Kidney tubule cell (primary cell): ENCODE measurements around the gene BPGM.
"Not testable (repeated sequence)": the region's sequence is repeated elsewhere in the genome, so short reads cannot be mapped to it uniquely, and the experiment has no call there.

Source experiments
- DNase-seq: peaks from one replicate; pipeline ENCODE4 v3.0.0-alpha.2; 2018; ENCODE audit warnings: low spot score

Gene BPGM

DNA sequence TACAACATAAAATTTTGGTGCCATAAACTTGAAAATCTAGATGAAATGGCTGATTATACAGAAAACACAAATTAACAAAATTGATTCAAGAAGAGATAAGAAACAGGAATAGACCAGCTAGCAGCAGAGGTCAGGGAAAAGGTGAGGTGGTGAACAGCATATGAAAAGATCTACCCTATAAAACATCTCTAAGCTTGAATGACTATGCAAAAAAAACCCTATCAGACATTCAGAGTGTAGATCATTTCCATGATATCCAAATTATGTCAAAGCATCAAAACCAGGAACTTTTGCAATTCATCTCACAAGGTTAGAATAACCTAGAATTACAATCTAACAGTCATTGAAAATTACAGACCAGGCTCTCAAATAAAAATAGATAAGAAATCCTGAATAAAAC, 14.6 kb upstream of the BPGM start:
- DNase-seq: no peak

DNA sequence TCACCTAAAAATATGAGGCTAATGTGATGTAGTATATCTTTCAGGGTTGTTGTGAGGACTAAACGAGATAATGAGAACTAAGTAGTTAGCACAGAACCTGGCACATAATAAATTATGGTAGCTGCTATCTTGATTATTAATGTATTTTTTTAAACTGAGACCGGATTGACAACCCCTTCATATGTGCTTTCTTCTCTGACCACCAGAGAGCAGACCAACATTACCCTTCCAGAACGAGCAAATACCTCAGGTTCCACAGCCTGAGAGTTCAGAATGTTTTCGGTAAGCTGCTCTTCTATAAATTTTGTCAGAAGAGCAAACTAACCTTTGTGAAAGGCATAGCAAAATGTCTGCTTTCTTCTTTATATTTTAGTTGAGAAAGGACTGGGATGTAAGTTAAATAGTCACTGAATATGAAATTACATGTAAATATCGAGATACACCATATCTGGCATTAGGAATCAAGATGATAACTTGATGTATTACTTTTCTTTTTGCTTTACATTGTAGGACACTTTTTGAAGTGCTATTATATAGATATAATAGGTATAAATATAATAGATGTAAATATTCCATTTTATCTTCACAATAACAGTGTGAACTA, 13.6 kb upstream of the BPGM start:
- peak; percentile 71 for DNase-seq

DNA sequence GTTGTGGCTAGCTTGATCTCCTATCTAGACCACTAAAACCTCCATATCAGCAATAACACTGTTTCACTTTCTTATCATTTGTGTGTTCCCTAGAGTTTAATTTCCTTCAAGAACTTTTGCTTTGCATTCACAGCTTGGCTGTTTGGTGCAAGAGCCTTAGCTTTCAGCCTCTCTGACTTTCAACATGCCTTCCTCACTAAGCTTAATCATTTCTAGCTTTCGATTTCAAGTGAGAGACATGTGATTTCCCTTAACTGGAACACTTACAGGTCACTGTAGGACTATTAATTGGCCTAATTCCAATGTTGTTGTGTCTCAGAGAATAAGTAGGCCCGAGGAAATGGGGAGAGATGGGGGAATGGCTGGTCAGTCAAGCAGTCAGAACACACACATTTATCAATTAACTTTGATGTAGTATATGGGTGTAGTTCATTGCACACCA, 10.6 kb upstream of the BPGM start:
- DNase-seq: peak; percentile 81

DNA sequence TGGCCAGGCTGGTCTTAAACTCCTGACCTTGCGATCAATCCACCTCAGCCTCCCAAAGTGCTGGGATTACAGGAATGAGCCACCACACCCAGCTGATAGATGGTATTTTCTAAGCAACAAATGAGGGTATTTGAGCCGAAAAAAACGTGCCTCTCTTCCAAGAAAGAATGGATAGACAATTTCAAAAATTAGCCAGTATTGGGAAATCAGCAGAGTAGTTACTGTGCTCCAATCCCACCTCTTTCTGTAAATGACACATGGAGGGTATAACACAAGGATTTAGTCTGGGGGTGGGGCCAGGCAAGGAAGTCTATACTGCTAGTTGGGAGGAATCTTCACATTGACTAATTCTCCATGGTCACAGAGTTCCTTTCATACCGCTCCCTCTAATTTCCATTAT, 9.2 kb upstream of the BPGM start:
- DNase-seq: no peak

DNA sequence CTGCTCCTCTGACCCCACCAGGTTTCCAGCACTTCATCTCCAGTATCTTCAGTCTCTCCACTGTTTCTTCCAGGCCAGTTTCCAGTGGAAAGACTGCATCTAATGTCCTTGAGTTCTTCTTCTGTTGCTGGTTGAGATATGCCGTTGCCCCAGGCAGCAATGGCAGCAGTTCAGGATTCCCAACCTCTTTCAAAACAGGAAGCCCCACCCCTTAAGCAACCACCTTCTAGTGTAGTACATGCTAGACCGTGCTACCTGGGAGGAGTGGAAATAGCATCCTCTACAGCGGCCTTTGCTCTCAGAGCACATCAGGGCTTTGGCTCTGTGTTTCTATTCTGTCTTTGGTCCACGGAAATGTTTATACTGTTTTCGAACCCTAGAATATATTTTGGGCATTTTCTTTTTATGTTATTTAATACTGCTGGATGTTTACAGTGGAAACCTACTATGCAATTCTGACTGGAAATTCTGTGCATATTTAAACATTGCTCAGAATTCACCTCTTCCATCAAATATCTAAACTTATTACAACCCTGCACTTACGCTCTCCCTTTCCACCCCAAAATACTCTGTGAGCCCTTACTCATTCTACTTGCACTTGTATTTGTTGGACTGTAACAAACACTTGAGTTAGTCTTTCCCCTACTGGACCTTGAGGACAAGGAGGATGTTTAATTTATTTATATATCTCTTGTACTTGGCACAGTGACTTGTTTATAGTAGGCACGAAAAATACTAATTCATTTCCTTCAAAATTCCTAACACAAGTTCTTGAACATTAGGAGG, 8.5 kb upstream of the BPGM start:
- DNase-seq: no peak

DNA sequence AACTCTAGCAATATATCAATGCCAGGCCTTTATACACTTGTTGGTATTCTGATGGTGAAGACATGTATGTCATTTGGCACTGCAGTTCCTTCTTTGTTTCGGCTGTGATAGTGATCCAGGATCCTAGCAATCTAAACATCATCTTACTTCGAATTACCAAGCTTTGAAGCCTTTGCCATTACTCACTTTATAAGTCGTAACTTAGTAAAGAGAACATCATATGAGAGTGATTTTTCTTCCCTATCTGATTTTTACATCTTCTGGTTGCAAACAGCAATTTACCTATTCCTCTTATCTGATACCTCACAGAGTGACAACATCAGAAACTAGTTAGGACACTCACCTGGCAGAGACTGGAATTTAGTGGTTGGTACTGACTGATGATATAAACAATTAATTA, 7.6 kb upstream of the BPGM start:
- DNase-seq: peak; percentile 44

DNA sequence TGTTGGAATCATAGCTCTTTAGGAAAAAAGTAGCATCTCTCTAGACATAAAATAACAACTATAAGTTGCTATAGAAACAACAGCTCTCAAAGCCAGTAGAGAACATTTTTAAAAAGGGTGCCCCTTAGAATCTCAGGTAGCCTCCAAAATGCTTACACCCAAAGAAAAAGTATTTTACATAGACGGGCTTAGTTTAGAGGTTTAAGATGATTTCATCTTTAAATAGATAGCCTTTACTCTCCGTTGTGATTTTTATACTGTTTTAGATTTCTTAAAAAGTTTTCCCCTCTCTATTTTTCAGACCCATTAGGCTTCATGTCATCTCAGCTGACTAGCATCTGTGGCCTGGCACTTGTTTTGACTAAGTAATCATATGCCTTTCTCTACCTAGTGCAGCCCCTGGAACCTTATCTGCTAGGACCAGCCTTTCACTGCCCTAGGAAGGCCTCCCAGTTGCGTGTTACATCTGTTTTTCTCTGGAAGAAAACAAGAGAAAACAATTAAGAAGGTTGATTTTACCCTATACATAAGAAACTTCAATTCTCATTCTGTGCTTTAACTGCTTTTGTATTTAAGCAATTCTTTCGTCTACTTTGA, 6.9 kb upstream of the BPGM start:
- DNase-seq: no peak

DNA sequence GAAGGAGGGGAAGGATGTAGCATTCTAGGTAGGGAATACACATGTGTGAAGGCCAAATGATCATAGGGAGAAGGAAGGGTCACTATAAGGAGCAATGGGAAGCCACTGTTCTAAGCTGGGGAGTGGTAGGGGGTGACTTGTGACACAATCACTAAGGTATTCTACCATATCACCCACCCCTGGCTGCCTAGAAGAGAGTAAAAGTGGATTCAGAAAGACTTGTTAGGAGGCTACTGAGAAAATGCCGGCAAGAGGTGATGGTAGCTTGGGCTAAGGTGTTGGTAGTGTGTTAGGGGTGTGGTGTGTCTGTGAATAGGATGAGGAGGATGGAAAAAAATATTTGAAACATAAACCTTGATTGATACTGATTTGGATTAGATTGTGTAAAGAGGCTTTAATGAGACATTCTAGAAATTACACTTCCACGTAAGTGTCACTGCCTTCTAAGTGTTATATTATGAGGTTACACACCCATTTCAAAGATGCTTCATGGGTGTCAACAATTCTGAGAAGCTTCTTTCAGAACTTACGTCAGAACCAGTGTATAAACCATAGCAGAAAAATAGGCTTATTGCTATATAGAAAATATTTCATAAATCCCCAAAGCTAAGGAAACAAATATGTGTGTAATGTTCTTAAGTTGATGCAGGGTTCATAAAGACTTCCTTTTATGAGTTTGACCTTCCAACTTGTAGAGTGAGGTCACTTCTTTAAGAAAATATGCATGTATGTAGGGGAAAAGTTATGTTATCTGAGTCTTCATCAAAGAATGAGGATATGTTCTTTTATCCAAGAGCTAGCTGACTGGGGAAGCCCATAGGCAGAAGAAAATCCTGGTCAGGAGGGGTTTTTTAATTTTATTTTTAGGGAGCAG, 5.6 kb upstream of the BPGM start:
- peak; percentile 46 for DNase-seq

DNA sequence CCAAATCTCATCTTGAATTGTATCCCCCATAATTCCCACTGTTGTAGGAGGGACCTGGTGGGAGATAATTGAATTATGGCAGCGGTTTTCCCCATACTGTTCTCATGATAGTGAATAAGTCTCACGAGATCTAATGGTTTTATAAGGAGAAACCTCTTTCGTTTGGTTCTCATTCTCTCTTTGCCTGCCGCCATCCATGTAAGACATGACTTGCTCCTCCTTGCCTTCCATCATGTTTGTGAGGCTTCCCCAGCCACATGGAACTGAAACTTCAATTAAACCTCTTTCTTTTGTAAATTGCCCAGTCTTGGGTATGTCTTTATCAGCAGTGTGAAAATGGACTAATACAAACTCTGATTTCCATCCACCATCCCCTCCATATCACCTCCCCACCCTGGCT, 4.7 kb upstream of the BPGM start:
- not testable (repeated sequence) for DNase-seq

DNA sequence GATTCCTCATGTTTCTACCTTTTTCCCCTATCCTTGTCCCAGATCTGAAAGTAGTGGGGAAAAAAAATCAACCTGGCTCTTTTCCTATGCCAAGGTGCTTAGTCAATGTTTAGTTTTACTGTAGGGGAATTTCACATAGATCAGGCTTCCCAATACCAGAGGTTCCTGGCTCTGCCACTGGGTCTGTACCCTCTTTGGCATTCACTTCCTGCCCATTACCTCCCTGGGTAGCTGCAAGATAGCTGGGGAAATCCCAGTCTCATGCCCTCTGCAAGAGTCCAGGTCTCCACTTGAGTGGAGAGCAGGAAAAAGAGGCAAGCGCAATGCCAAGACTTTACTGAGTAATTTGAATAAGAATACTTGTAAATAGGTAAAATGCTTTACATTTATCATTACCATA, 3.5 kb upstream of the BPGM start:
- DNase-seq: peak; percentile 92

DNA sequence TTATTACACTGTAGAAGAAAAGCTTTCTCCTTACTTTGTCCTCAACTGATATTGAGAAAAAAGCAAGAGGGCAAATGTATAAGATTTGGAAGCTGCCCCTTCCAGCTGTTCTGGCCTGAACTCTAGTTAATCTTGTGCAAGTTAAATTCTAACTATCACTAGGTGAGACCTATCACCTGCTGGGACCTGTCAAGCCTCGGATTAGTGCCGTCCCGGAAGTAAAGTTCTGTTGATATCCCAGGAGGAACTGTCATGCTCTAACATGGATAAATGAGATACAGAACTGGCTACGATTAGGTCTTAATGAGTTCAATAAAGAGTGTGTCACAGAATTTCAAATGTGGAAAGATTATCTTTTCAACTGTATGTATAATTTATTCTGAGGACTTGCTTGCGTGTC, 1.2 kb upstream of the BPGM start:
- peak; percentile 13 for DNase-seq

DNA sequence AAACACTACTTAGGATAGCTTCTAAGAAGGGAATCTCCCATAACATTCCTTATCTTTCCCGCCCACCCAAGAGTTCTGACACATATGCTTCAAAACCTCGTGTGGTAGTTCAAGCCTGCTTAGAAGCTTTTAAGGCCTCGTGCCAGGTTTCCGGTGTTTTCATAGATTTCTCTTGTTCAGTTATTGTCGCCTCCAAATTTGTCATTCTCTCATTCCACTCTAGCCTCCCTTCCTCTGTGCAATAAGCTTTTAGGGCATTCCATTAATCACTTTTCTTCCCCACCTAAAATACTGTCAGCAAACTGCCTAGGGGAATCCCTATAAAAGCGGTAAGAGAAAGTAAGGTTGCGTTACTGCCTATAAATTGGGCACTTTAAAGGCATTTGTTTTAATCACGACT, 718 bp upstream of the BPGM start:
- DNase-seq: peak; percentile 30

DNA sequence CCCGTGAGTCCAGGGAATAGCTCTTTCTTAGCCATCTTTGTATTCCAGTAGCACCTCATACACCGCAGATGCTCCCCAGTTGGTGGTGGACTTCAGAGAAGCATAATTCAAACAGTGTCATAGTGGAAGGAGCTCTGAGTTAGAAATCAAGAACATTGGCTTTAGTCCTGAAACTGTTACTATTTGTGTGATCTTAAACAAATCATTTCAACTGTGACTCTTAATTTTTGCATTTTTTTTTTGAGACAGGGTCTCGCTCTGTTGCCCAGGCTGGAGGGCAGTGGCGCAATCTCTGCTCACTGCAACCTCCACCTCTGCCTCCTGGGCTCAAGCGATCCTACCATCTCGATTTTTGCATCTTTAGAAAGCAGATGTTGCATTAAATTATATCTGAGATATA, 1.8 kb downstream of the BPGM start:
- DNase-seq: no peak

DNA sequence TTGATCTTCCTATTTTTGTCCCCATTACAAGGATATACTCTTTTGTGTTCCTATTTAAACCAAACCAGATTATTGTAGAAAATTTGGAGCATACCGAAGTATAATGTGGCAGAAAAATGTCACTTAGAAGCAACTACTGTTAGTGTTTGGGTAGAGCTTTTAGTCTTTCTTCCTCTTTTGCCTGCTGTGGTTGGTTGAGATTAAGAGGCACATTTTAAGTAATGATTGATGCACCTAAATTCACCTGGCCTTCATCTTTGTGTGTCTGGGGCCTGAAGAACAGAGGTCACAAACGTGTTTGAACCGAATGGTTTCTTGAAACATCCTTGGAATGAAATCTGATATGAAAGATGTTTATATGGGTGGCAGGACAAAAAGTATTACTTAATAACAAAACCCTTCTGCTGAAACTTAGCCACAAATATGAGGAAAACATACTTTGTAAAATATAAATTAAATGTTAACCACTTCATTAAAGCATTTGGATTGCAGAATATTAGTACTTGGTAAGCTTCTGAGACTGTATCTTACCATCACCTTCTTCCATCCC, 2.6 kb downstream of the BPGM start:
- DNase-seq: no peak

DNA sequence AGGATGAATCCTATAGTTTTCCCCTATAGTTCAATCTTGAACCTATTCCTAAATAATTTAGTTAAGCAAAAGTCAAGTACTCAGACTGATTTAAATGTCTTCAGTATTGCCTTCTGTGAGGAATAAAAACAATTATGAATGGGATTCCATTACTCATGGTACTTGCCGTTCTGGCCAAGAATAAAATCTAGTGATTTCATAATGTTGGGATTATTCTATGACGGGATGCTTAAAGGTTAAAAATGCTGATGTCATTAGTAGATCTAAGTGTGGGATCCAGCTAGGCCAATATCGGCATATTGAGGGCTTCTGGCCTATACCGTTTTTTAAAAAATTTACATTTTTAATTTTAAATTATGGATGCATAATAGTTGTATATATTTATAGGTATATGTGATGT, 5.3 kb downstream of the BPGM start:
- DNase-seq: no peak

DNA sequence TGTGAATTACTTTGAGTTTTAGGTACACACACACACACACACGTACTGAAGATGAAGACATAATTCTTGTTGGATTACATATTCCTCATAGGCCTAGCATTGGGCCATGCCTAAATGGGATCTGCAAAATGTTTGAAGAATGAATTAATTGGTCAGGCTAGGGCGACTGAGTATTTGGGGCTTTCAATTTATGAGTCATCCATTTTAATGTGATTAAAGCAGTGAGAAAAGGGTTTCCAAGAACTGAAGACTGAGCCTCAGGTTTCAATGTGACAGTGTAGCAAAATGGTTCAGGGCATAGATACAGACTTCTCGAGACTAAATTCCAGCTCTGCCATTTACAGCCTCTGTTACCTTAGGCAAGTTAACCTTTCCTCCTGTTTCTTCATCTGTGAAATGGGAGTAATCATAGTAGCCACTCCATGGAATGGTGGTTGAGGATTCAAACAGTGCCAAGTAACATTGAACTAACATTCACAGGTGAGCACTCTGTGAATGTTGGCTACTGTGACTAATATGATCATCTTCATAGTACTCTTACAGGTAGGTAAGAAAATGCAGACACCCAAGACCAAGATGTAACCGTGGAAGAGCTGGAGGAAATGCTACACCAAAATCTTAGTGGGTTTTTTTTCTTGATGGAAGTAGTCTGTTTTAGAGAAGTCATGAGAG, 7.6 kb downstream of the BPGM start:
- no peak for DNase-seq

DNA sequence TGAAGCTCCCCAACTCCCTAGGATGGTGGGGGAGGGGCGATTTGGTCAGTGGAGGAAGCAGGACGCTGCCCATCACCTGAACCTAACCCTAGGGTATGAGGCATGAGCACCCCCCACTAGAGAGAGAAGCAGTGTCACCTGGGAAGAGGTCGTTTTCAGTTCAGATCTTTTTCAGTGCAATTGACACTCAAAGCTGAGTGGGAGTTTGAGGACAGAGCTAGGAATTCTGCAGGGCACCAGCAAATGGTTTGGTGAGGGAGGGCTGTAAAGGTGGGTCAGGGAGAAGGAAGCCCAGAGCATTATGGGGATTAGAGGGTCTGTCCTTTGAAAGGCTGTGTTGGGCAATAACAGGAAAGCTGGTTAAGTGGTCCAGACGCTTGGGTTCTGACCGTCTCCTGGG, 10.9 kb downstream of the BPGM start:
- no peak for DNase-seq

DNA sequence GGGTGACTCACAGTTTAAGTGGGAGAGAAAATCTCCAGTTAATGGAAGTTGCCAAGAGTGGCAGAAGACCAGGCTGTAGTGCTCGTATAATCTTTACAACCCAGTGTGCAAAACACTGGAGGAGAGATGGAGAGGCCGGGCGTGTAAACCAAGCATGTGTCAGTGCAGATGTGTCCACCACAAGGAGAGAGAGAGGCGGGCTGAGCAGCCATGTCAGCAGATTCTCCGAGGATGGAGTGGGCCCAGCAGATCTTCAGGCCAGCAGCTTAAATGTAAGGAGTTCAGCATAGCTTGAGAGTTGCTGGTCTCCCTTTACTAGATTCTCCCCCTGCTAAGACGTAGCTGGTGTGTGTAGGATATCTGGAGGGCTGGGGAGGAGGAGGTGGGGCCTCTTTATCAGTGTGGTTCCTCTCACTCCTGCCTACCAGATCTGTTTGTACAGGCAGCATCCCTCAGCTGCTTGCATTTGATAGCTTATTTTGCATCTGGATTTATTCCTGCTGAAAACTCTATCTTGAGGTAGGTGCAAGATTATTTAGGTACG, 13.7 kb downstream of the BPGM start:
- no peak for DNase-seq

DNA sequence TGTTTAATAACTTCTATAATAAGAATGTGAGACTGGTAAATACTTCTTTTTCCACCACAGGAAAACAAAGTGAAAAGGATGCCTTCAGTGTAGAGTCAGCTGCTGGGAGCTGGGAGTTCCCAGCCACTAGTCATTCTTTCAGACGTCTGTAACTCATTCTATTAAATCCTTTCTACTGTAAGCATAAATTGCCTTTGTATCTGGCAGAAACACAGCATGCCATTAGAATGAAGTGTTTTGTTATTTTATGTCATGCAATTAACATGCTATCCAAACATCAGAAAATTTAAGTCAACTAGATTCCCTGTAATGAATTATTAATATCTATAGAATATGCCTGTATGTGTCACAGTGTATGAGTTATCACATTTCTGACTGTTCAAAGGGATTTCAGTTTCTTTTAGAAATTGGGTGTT, 14.3 kb downstream of the BPGM start:
- DNase-seq: peak; percentile 76

DNA sequence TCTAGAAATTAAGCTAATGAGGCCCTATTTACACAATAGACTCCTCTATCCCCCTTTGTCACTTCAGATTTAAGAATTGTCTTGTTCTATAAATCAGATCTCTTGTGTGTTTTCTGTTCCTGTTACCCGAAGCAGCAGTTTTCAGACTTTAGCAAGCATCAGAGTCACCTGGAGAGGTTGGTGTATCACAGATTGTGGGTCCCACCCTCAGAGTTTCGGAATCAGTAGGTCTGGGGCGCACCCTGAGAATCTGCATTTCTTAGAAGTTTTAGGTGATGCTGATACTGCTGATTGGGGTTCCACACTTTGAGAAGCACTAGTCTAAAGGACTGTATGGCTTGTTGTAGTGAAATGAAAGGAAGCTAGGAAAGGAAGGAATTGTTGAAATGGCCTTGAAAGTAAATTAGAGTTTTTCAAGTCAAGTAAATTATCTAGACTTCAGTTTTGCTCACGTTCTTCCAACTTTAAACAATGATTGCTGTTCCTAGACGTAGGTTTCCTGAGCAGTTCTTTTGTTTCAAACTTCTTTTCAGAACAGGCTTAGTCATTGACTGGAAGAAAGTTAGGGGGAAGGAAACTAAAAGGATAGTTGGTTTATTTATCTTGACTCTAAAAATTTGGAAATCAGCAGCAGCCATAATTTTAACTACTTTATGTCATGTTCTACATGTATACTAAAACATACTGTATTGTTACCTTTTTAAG, 15.7 kb downstream of the BPGM start:
- no peak for DNase-seq

DNA sequence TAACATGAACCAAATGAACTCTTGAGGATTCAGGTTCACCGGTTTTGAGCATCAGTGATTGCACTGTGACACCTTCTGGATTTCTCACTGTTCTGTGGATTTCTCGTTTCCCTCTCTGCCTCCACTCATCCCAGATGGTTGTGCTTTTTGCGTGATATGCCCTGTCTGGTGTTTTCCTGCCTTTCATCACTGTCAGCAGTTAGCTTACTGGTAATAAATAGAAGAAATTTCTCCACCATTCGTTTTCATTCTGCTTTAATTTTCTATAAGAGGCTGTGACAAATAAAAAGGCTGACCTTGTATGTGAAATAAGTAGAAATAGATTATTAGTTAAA, 16.2 kb downstream of the BPGM start:
- no peak for DNase-seq
